Activated T-cell treated with anti-CD3 and anti-CD28 coated beads for 48 hours (primary cell): Measurements from ENCODE around the gene NEDD9.

Experiments
- DNase-seq: peaks from one replicate; pipeline ENCODE4 v3.0.0-alpha.2; 2020; ENCODE audit warnings: low read depth

The NEDD9 gene

DNA sequence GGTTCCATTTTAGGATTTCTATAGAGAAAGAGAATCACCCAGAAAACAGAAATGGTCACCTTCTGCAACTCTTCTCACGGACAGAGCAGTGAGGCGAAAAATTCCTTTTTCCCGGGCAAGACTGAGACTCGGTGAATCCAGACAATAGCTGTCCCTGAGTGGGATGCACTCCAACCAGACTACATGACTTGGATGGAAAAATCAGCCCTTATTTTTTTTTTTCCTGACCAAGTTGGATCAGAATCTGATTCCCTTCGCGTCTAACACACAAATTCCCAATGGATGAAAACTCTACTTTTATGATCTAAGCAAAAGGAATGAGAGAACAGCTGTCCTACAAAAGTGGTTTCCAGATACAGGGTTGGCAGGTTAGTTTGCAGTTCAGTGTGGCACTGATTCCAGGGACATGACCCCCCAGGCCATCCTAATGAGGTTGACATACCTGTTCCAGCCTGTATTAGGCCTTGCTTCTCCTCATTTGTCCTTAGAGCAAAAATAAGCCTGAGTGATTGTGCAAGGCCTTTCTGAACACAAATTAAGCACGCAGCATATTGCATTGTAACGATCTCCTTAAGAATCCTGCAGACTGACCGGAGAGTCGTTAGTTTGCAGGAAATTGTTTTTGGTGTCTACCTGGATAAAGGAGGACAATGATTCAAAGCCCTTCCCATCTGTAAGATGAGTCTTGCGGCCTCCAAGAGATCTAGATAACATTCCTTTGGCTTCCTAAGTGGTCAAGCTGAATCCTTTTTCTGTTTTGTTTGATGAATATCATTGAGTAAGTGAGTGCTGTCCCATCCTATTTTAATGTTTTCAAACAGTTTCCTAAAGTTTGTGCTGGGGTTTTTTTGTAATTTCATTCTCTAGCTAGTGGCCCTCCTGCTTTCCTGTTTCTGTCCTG lies 1.5 kb upstream of the NEDD9 start:
- DNase-seq = no peak

DNA sequence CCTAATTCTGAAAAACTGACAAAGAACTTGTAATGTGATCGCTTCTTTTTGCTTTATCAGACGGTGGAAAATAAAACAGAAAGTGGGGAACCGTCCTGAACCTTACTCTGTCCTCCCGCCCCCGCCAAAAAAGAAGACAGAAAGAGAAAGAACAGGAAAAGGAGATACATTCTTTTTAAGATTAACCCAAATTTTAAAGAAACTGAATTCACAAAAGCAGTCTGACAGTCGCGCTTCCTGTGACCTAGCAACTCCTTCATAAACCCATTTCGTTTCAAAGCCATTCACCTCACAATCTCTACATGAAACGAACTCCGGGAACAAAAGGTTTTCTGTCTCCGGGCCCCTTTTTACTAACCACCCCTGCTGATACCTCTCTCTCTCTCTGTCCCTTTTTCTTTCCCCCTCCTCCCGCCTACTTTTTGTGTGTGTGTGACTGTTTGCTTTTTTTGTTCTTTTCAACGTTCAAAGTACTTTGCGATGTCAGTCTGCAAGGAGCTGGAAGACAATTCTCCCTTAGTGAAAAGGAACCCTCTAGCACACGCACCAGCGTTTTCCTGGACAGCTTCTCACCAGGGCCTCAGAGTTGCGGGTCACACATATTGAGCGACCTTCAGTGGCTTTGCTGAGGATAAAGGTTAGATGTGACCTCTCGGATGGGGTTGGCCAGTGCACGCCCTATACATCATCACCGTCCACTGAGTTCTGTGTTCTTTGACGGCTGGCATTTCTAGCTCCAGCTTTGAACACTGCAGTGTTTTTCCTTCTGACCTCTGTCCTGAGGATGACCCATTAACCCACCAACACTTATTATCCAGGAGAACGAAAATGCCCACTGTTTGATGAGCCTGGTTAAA lies 530 bp upstream of the NEDD9 start:
- DNase-seq = no peak

DNA sequence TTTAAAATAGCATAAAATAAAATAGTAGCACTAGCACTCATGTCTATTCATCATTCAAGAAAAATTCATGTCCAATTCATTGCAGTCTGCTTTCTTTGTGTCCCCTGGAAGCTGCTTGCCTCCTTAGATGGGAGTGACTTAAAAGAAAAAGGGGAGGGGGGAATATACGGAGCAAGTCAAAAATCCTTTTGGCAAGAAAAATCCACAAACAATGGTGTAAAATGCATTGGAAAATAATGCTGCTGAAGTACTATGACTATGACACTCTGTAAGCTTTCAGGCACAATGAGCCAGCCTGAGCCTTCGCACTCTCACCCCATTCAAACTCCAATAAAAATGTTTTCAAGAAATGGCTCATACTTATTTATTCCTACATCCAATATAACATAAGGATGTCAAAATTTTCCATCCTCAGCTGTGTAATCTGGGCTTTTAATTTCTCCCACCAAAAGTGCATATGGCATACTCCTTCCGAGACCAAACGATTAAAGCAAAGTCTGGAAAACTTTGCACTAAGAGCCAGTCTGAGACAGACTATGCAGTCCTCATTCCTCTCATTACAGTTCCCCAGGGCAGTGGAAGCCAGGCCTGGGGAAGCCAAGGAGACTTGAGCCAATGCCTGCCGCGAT lies 790 bp downstream of the NEDD9 start:
- no peak for DNase-seq

DNA sequence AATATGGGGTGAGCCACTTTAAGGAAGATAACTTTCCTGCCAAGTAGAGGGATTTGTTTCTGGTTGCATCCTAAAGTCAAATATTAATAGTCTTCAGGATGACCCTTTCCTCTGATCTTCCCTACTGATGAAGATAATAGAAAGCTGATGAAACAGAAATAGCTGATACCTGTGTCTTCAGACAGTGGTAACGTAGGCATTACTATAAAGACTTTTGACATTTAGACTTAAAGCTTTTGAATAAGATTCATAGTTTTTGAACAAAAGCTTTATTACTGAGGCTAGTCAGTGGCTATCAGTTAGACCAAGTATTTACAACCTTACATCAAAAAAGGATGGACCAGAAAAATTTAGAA lies 1.4 kb downstream of the NEDD9 start:
- no peak for DNase-seq

DNA sequence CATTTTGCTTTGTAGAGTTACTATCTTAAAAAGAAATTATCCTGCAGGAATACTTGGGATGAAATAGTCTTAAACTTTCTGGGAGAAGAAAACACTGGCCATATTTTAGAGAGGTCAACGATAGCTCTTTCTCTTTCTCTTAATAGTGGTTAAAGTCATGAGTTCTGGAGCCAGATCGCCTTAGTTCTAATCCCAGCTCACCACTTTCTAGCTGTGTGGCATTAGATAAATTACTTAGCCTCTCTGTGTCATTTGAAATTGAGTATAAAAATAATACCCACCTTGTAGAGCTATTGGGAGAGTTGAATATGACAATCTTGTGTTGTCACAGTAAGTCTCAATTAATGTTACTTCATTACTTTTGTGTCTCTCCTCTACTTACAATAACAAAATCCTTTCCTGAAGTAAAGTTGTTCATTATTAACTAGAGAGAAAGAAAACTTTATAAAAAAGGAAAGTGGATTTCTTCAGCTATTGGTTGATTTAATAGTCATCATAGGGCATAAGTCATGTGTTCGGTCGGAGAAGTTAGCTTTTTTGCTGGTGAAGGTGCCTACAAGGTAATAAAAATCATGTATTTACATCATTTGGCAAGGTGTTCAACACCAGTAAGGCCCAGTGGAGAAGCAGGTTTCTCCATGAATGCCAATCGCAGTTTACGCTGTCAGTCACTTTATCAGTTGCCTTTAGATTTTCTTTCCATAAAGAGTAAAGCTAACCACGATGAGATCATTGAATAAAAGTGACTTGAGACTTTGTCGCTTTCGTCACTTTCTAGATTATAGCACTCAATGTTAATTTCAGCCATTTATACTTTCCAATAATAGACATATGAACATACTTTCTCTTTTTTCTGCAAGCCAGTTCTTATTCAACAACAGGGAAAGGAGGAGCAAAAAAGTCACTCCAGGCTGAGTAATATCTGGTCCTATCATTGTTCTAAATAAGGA lies 2.0 kb downstream of the NEDD9 start:
- no peak for DNase-seq

DNA sequence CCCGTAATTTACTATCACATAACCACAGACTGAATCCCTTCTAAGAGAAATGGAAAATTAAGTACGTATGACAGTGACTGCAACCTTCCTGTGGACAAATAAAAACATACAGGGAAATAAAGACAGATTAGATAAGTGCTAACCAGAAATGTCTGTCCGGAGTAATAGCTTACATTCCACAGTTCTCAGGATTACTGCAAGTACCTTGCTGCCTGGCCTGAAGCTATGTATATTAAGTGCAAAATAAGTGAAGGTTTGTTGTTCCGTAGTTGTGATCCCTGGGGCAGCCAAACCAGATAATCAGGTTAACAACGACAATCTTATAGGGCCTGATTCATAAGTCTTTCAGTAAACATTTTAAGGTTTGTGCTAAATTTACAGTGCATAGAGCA lies 2.8 kb downstream of the NEDD9 start:
- DNase-seq = no peak

DNA sequence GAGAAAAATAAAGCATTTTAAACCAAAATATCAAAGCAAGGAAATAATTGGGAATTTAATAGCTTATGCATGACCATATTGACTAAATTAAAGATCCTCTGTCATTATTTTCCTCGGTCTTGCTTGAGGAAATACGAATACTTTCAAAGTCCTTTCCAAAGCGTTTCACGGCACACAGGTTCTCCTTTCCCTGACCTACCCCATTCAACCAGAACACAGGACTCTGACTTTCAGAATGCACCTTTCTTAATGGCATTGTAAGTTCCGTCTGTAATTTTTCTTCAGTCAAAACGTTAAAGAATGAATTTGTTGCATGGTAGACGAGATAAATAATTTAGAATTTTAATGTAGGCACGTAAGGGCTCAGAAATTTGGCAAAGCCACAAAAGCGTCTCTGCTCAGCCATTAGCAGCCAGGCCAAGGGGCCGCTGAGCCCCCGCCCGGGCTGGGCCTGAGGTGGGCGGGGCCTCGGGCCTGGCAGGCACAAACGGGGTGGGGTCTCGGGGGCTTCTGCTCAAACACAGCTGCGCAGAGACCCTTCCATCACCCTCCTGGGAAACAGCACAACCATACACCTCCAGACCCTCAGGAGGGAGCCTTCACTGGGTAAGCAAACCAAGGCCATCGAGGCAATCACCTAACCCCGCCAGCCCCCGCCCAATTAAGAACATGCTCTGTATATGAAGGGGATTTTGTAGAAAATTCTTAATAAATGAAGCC lies 3.4 kb downstream of the NEDD9 start:
- no peak for DNase-seq

DNA sequence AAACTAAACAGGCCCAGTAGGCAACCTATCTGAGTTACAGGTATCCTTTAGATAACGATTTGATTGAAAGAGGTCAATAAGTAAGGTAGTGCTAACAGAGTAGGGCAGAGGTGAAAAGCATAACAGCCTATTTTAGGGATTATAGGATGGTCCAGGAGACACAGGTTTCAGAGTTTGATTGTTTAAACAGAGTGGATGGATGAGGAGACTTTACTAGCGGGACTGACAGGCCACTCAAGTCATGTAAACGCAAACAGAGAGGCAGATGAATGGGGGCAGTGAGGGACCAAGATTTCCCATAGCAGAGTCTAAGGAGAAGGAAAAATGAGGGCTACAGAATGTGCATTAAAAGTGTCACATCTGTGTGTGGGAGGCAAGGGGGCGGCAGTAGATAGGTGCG lies 4.8 kb downstream of the NEDD9 start:
- no peak for DNase-seq

DNA sequence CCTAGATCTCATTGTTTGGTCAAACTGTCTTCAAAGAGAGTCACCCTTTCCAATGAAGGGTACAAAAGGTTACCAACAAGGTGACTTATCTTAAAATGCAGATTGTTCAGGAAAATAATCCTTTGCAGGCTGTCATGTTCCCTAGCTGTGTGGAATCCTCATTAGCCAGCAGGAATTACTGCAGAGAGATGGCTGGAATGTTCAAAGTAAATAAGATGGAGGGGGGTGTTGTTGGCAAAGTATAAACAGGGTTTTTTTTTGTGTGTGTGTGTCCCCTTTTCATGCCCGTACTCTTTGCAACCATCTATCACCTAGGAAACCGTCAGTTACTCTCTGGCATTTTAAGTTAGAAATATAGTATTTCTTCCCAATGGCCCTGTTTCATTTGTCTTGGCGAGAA lies 6.5 kb downstream of the NEDD9 start:
- no peak for DNase-seq

DNA sequence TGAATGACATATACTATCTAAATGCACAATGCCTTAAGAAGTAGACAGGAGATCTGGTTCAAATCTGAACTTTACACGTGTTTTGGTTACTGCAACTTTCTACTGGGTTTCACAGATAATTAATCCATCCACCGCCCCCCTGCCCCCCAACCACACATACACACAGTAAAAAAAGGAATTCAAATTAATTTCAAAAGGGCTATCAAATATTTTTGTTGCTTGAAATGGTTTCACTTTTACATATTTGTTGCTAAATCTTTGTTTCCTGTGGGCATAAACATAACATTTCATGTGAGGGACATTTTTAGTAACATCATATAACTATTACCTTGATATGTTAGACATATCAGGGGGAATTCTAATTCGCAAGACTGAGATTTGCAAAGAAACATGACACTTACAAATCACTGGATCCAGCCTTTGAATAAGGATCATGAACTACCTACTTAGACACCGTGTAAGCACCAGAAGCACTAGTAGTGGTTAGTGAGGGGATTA lies 7.5 kb downstream of the NEDD9 start:
- DNase-seq = no peak

DNA sequence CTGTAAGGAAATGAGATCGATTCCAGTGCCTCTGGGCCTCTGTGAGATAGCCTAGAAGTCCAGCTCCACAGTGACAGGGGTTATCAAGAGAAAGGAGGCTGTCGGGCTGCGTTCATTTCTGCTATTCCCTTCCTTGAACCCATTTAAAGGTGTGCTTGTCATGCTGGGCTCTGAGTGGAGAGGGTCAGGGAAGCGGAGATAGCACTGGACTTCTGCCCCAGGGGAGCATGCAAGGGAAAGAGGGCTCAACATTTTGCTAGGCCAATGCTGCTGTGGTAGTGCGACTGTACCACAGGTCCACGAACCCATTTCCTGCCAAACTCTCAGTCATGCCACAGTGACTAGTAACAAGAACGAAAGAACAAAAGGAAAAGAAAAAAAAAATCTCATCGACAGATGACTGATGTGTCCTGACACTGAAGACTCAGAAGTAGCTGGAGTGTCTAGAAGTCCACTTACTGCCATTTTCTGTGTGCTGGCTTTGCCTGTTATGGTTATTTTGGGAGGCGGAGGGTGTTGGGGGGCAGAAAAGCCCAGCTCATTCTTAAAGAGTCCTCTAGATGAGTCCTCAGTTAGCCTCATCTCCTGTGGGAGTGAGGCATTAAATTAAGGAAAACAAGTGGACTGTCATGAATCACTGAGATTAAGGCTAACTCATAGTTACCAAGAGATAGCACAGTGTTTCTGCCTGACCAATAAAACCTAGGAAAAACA lies 8.1 kb downstream of the NEDD9 start:
- DNase-seq = peak; percentile 27

DNA sequence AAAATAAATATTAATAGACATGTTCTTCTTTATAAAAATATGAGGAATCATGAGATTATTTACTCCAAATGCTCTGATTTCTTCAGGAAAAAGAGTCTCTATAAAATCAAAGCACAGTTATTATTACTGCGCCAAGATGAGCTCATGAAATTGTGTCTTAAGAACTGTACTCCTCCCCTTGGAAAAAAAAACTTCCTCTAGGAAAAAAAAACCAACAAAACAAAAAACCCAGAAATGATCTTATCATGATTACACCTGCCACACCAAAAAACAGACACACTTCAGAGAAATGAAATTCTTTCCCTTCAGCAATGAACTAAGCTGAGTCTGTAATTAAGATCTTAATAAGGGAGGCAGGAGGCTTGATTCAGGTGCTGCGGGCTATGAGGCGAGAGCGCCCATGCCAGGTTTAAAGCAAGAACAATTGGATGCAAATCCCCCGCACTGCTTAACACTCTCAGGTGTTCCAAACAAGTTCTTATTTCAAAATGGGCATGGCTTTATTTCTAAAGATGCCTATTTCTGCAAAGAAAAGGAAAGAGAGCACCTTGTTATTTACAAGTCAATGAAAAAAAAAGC lies 9.1 kb downstream of the NEDD9 start:
- no peak for DNase-seq

DNA sequence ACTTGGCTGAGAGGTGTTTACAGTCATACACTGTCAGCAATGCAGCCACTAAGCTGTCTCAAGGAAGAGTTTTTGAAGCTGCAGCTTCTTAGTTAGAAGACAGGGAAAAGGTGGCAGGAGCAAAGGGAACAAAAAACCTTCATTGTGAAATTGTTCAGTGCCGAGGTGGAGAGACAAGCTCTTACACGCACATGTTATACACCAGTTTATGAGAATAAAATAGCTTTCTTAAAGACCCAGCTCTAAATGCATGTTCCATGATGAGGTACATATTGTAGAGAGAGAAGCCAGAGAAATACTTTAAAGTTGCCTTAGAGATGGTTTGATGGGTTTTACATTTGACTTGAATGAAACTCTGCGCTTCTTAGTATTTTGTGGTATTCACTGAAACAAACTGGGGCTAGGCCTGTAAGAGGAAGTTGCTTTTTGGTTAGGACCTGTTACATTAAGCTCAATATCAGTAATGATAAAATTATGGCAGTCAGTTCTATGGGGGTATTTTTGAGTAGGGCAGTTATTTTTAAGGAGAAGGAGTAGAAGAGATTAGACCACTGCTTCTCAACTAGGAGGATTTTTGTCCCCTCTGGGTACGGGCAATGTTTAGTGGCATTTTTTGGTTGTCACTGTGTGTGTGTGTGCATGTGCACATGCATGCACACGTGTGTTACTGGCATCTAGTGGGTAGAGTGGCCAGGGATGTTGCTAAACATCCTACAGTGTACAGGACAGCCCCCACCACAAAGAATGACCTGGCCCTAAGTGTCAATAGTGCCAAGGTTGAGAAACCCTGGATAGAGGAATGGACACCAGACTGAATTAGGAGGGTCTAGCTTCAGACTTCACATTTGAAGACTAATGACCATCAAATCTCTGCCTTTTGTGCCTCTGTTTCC lies 9.8 kb downstream of the NEDD9 start:
- DNase-seq = no peak

DNA sequence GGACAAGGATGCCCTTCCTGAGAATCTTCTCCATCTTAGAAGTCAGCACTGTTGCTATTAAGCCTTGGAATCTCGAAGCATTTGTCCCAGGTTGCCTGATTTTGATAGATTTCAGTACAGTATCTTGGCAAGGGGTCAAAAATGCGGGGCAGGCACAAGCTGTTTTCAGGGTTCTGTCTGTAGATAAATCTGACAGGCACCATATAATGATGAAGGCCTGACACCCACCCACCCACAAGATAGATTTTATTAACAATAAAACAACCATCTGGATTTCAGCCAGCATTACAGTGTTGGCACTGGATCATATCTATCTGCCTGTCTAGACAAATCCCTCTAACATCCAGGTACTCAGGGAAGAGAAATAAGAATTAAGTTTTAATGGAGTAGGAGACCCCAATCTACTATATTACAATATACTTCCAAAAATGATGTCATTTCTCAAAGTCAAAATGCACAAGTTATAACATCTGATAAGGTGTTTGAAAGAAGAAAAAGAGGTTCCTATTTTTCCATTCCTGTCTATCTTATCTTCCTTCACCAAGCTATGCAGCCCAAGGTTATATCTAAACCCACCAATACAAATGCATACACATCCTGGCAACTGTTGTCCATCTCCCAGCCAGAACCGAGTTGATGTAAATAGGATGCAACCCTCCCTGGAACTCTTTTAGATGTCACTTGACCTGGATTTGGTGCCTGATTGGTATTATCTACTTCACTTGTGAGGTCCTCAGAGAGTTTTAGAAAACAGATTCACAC lies 10.7 kb downstream of the NEDD9 start:
- no peak for DNase-seq

DNA sequence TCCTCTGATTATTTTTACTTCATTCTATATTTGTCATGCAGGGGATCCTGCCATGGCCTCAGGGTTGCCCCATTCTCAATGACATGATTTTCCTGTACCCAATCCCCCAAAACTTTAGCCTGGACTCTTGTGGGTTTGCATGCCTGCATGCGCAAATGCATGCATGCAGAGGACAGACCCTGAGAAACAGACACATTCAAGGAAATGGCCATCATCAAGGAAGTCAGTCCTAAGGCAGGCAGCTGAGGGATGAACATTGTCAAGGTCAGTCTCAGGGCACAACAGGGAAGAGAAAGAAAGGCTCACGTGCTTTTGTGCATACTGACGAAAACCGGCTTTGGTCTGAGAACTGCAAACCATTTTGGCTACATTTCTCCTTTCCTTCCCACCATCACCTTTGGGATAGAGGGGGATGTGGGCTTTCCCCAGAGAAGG lies 13.1 kb downstream of the NEDD9 start:
- DNase-seq = no peak

DNA sequence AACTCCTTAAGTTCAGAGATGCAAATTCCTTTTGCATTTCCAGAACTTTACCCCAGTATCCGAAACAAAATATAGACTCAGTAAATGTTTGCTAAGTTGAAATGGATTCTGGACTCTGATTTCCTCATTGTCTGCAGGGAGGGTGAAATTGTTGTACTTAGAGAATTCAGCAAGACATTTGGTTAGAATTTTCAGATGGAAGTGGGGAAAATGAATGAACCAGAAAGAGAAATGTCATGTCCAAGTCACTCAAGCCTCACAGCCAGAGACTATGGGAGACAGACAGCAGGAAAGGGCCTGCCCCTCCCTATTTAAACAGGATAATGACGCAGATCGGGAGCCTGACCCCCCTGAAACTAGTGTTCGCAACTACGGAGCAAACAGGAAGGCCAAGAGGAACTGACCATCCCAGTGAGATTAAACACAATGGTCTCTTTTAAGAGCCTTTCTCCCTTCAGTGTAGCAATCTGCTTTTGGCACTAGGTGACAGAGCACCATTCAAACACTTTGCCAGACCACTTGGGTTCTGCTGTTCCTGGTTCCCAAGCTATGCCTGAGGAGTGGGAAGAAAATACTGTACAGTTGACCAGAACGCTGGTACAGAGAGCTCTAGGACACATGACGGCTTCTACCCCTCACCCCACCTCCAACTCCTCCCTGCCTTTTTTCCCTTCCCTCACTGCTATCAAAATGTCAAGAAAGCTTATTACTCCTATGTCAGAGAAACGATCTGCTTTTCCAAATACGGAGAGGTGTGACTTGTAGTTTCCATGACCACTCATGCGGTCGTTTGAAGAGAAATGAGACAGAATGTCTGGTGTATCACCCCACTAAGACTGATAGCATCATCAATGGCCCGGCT lies 13.7 kb downstream of the NEDD9 start:
- DNase-seq = no peak

DNA sequence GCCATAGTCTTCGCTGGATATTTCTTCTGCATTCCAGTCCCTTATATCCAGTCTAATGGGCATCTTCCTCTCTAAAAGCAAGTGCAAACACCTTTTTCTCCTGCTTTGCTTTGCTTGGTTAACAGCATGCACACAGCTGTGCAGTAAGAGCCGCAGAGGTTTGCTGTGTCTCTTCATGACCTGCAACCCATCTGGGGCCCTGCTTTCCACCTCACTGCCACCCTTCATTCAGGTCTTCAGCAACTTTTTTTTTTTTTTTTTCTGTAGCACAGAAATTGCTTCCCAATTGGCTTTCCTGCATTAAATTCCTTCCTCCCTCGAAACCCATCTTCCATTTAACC lies 14.4 kb downstream of the NEDD9 start:
- no peak for DNase-seq
